HepG2 (cell line): ENCODE data around the gene ZCCHC10. TPM values are rescaled to one million over a fixed set of nuclear protein-coding genes. Genes with fewer than 3 reads are reported as not detected.

Experiments used
- ARNT2 ChIP-seq: sonication (generic); formaldehyde crosslinking; IDR thresholded peaks from 2 replicates; pipeline ENCODE4 v1.8.0; 2022; ENCODE audit warnings: mild to moderate bottlenecking, low read depth, missing genetic modification reagents, moderate library complexity
- CEBPG ChIP-seq: IDR thresholded peaks from 2 replicates; pipeline ENCODE4 v1.6.1; 2016
- HMG20B ChIP-seq: conservative IDR thresholded peaks from 2 replicates; pipeline ENCODE4 v1.6.1; 2016; ENCODE audit warnings: missing genetic modification reagents, missing compliant biosample characterization
- HNF4A ChIP-seq: sonication (generic); formaldehyde crosslinking; IDR thresholded peaks from 2 replicates; pipeline ENCODE4 v1.4.0; 2020; ENCODE audit warnings: missing genetic modification reagents
- HOXD1 ChIP-seq: sonication (generic); formaldehyde crosslinking; IDR thresholded peaks from 2 replicates; pipeline ENCODE4 v1.5.0; 2020; ENCODE audit warnings: missing genetic modification reagents
- KLF6 ChIP-seq: IDR thresholded peaks from 2 replicates; pipeline ENCODE4 v1.8.0; 2016; ENCODE audit warnings: missing biosample characterization, missing genetic modification reagents
- RARG ChIP-seq: sonication (generic); formaldehyde crosslinking; IDR thresholded peaks from 2 replicates; pipeline ENCODE4 v1.4.0; 2020; ENCODE audit warnings: low read depth, mild to moderate bottlenecking, missing genetic modification reagents
- SALL1 ChIP-seq: sonication (generic); formaldehyde crosslinking; IDR thresholded peaks from 2 replicates; pipeline ENCODE4 v1.8.0; 2022; ENCODE audit warnings: mild to moderate bottlenecking, missing genetic modification reagents
- ZMYM4 ChIP-seq: sonication (generic); formaldehyde crosslinking; IDR thresholded peaks from 2 replicates; pipeline ENCODE4 v1.8.1; 2023; ENCODE audit warnings: mild to moderate bottlenecking, missing genetic modification reagents
- ZNF10 ChIP-seq: sonication (generic); formaldehyde crosslinking; IDR thresholded peaks from 2 replicates; pipeline ENCODE4 v1.4.0; 2020; ENCODE audit warnings: mild to moderate bottlenecking, low read depth, missing genetic modification reagents, borderline replicate concordance
- ZNF292 ChIP-seq: sonication (generic); formaldehyde crosslinking; IDR thresholded peaks from 2 replicates; pipeline ENCODE4 v1.8.1; 2022; ENCODE audit warnings: mild to moderate bottlenecking, low read depth, missing genetic modification reagents, borderline replicate concordance
- ZNF367 ChIP-seq: sonication (generic); formaldehyde crosslinking; IDR thresholded peaks from 2 replicates; pipeline ENCODE4 v1.4.0; 2020; ENCODE audit warnings: missing genetic modification reagents, borderline replicate concordance
- ZNF382 ChIP-seq: sonication (generic); formaldehyde crosslinking; IDR thresholded peaks from 2 replicates; pipeline ENCODE4 v1.5.0; 2020; ENCODE audit warnings: missing genetic modification reagents, mild to moderate bottlenecking, borderline replicate concordance
- ZNF607 ChIP-seq: sonication (generic); formaldehyde crosslinking; IDR thresholded peaks from 2 replicates; pipeline ENCODE4 v1.5.1; 2020; ENCODE audit warnings: missing genetic modification reagents, mild to moderate bottlenecking, borderline replicate concordance
- polyA plus RNA-seq, 8 experiments: library from polyadenylated mRNA; depleted of rRNA in 3 of 8; stranded (reverse) in 7 of 8; unstranded in 1 of 8; fragments of >200 nt; fragmentation: Illumina TruSeq in 4 of 8; extraction: Trizol in 4 of 8; gene quantifications; 2 replicates each; pipeline versions ENCODE4 v1.2.1 to v1.2.3, GENCODE V29; 2011 to 2016; ENCODE audit warnings: low read depth in 4 of 8, missing spikeins in 1 of 8, mixed read lengths in 1 of 8; ENCODE audit not compliant: insufficient read depth in 1 of 8
- total RNA-seq, 5 experiments: library from RNA; depleted of rRNA; stranded (reverse); fragments of >200 nt; fragmentation: Illumina TruSeq; extraction: Trizol; gene quantifications; 2 replicates each; pipeline ENCODE4 v1.2.3, GENCODE V29; 2016; ENCODE audit warnings: low read depth in 1 of 5
- TF ChIP-seq, protein P1 (sequence below): sonication (generic); formaldehyde crosslinking; IDR thresholded peaks from 2 replicates; pipeline ENCODE4 v1.5.0; 2020; ENCODE audit warnings: missing genetic modification reagents
- TF ChIP-seq, protein P2 (sequence below): sonication (generic); formaldehyde crosslinking; IDR thresholded peaks from 2 replicates; pipeline ENCODE4 v1.4.0; 2020; ENCODE audit warnings: mild to moderate bottlenecking, missing genetic modification reagents
- TF ChIP-seq, protein P3 (sequence below): fragments of 450-650 bp; IDR thresholded peaks from 2 replicates; pipeline ENCODE4 v1.6.1; 2017; ENCODE audit warnings: mild to moderate bottlenecking
- TF ChIP-seq, protein P4 (sequence below): sonication (generic); formaldehyde crosslinking; IDR thresholded peaks from 2 replicates; pipeline ENCODE4 v1.8.1; 2023; ENCODE audit warnings: mild to moderate bottlenecking, missing genetic modification reagents
- TF ChIP-seq, protein P5 (sequence below): sonication (generic); formaldehyde crosslinking; IDR thresholded peaks from 2 replicates; pipeline ENCODE4 v1.4.0; 2020; ENCODE audit warnings: missing genetic modification reagents
- TF ChIP-seq, protein P6 (sequence below): sonication (generic); formaldehyde crosslinking; IDR thresholded peaks from 2 replicates; pipeline ENCODE4 v1.4.0; 2020; ENCODE audit warnings: mild to moderate bottlenecking, missing genetic modification reagents, borderline replicate concordance

Gene ZCCHC10
- total and polyA plus RNA-seq, 2 of the 13 experiments (the other 11 are each of a cell fraction or from before 2014, with no cell fraction given) = 40.7 to 48.2 TPM

DNA sequence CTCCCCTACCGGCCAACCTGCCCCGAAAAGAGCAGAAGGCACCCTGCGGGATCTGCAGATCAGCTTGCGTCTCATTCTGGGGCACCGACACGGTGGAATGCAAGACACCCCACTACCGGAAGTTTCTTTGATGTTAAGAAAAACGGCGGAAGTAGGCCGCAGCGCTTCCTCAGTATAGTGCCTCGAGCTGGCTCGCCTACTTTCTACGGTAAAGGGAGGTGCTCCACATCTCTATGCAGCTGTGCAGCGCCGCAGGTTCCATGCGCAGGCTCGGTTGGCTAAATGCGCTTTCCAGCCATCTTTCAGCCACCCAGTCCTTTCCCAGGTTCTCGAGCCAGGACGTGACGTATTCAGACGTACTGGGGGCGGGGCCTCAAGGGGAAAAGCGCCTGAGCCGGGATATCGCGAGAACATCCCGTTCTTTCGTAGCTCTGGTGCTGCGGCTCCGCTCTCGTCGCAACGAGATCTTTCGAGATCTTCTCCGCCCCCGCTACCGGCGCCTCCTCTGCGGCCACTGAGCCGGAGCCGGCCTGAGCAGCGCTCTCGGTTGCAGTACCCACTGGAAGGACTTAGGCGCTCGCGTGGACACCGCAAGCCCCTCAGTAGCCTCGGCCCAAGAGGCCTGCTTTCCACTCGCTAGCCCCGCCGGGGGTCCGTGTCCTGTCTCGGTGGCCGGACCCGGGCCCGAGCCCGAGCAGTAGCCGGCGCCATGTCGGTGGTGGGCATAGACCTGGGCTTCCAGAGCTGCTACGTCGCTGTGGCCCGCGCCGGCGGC lies 25.4 kb upstream of the ZCCHC10 start, which contains the start of gene HSPA4 (continued):
- TF ChIP-seq, protein P1, sequence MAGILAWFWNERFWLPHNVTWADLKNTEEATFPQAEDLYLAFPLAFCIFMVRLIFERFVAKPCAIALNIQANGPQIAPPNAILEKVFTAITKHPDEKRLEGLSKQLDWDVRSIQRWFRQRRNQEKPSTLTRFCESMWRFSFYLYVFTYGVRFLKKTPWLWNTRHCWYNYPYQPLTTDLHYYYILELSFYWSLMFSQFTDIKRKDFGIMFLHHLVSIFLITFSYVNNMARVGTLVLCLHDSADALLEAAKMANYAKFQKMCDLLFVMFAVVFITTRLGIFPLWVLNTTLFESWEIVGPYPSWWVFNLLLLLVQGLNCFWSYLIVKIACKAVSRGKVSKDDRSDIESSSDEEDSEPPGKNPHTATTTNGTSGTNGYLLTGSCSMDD = no peak
- TF ChIP-seq HMG20B (no peak), RARG (CRISPR knock-in tag) (no peak), HOXD1 (CRISPR knock-in tag) (no peak; the same call in none of the 2 replicates), ARNT2 (CRISPR knock-in tag) (peak; percentile 34; the same call in 1 of the 2 replicates), ZNF10 (CRISPR knock-in tag) (no peak), ZNF367 (CRISPR knock-in tag) (no peak), ZNF607 (CRISPR knock-in tag) (peak; percentile 47; the same call in 1 of the 2 replicates), CEBPG (peak; percentile 13; the same call in 1 of the 2 replicates), KLF6 (CRISPR knock-in tag) (peak; percentile 95; the same call in 1 of the 2 replicates), SALL1 (CRISPR knock-in tag) (peak; percentile 76; the same call in 1 of the 2 replicates), HNF4A (CRISPR knock-in tag) (0 out of 2 replicates have a peak, but pooled peaks have one; percentile 6), ZNF382 (CRISPR knock-in tag) (no peak), ZMYM4 (CRISPR knock-in tag) (peak; percentile 84), ZNF292 (CRISPR knock-in tag) (peak; percentile 8; the same call in 1 of the 2 replicates)
- TF ChIP-seq, protein P2, sequence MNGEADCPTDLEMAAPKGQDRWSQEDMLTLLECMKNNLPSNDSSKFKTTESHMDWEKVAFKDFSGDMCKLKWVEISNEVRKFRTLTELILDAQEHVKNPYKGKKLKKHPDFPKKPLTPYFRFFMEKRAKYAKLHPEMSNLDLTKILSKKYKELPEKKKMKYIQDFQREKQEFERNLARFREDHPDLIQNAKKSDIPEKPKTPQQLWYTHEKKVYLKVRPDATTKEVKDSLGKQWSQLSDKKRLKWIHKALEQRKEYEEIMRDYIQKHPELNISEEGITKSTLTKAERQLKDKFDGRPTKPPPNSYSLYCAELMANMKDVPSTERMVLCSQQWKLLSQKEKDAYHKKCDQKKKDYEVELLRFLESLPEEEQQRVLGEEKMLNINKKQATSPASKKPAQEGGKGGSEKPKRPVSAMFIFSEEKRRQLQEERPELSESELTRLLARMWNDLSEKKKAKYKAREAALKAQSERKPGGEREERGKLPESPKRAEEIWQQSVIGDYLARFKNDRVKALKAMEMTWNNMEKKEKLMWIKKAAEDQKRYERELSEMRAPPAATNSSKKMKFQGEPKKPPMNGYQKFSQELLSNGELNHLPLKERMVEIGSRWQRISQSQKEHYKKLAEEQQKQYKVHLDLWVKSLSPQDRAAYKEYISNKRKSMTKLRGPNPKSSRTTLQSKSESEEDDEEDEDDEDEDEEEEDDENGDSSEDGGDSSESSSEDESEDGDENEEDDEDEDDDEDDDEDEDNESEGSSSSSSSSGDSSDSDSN (CRISPR knock-in tag) = peak; percentile 79
- TF ChIP-seq, protein P3, sequence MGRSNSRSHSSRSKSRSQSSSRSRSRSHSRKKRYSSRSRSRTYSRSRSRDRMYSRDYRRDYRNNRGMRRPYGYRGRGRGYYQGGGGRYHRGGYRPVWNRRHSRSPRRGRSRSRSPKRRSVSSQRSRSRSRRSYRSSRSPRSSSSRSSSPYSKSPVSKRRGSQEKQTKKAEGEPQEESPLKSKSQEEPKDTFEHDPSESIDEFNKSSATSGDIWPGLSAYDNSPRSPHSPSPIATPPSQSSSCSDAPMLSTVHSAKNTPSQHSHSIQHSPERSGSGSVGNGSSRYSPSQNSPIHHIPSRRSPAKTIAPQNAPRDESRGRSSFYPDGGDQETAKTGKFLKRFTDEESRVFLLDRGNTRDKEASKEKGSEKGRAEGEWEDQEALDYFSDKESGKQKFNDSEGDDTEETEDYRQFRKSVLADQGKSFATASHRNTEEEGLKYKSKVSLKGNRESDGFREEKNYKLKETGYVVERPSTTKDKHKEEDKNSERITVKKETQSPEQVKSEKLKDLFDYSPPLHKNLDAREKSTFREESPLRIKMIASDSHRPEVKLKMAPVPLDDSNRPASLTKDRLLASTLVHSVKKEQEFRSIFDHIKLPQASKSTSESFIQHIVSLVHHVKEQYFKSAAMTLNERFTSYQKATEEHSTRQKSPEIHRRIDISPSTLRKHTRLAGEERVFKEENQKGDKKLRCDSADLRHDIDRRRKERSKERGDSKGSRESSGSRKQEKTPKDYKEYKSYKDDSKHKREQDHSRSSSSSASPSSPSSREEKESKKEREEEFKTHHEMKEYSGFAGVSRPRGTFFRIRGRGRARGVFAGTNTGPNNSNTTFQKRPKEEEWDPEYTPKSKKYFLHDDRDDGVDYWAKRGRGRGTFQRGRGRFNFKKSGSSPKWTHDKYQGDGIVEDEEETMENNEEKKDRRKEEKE = no peak
- TF ChIP-seq, protein P4, sequence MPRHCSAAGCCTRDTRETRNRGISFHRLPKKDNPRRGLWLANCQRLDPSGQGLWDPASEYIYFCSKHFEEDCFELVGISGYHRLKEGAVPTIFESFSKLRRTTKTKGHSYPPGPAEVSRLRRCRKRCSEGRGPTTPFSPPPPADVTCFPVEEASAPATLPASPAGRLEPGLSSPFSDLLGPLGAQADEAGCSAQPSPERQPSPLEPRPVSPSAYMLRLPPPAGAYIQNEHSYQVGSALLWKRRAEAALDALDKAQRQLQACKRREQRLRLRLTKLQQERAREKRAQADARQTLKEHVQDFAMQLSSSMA = no peak
- TF ChIP-seq, protein P5, sequence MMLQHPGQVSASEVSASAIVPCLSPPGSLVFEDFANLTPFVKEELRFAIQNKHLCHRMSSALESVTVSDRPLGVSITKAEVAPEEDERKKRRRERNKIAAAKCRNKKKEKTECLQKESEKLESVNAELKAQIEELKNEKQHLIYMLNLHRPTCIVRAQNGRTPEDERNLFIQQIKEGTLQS = no peak; the same call in 1 of the 2 replicates
- TF ChIP-seq, protein P6, sequence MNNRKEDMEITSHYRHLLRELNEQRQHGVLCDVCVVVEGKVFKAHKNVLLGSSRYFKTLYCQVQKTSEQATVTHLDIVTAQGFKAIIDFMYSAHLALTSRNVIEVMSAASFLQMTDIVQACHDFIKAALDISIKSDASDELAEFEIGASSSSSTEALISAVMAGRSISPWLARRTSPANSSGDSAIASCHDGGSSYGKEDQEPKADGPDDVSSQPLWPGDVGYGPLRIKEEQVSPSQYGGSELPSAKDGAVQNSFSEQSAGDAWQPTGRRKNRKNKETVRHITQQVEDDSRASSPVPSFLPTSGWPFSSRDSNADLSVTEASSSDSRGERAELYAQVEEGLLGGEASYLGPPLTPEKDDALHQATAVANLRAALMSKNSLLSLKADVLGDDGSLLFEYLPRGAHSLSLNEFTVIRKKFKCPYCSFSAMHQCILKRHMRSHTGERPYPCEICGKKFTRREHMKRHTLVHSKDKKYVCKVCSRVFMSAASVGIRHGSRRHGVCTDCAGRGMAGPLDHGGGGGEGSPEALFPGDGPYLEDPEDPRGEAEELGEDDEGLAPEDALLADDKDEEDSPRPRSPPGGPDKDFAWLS (CRISPR knock-in tag) = peak; percentile 44; the same call in 1 of the 2 replicates
